Motor neuron (in vitro differentiated cells): Measurements from ENCODE around the gene C22orf31. TPM values are rescaled to one million over a fixed set of nuclear protein-coding genes. Genes with fewer than 3 reads are reported as not detected.

ENCODE experiments used
- ATAC-seq, 8 experiments: fragments of 200-7000 bp; cut with Tn5 transposase; replicated peaks in 6 of 8; 2 replicates each; pipeline ENCODE4 v1.8.0; 2021; ENCODE audit warnings: mild to moderate bottlenecking in 8 of 8, moderate library complexity in 8 of 8
- H3K27ac ChIP-seq, 2 donors: fragments of 250-450 bp; sonication (Bioruptor Pico); 2 replicates each; pipeline ENCODE4 v1.9.0; 2021; ENCODE audit warnings: antibody characterized with exemption in 2 of 2, mild to moderate bottlenecking in 2 of 2, moderate library complexity in 1 of 2
- H3K4me1 ChIP-seq, 2 donors: fragments of 250-450 bp; sonication (Bioruptor Pico); replicated peaks in 1 of 2; 2 replicates each; pipeline ENCODE4 v1.6.1; 2021; ENCODE audit warnings: antibody characterized with exemption in 2 of 2, mild to moderate bottlenecking in 2 of 2, moderate library complexity in 1 of 2
- H3K4me3 ChIP-seq, 5 donors: fragments of 250-450 bp; sonication (Bioruptor Pico); 2 replicates each; pipeline ENCODE4 v1.9.0; 2021; ENCODE audit warnings: antibody characterized with exemption in 5 of 5, mild to moderate bottlenecking in 5 of 5, moderate library complexity in 4 of 5
- WGBS, 10 experiments: fragments of 450-650 bp; shearing (Covaris generic); methylation state at CpG; one replicate each; pipeline ENCODE4 v1.0.0; 2022; 5-methylcytosine and 5-hydroxymethylcytosine counted together
- in situ Hi-C, 9 experiments: fragments of 400-800 bp; cut with MboI; loops; one replicate each; pipeline ENCODE4 v1.15.0; 2021; ENCODE audit warnings: low sequenced_read_pairs in 9 of 9, low pct_unique_long_range_greater_than_20kb in 2 of 9; ENCODE audit not compliant: unreplicated experiment in 9 of 9
- total RNA-seq, 8 experiments: library from RNA; unstranded; fragments of 300-600 nt; gene quantifications; 2 replicates each; pipeline versions ENCODE4 v1.2.3 to v1.2.4, GENCODE V29; 2022

Gene C22orf31
- total RNA-seq, 8 experiments from 2014 or later = 0.22 to 0.77 (median 0.34) TPM; not detected in 4

- peak in 1 of 8 experiments; percentile 78 for ATAC-seq
- peaks cover 0 to 13% of the 10 kb centered on the region in 2 donors for H3K4me1 ChIP-seq
Measured at GRCh38 chr22:29011240-29012100, 50.2 kb downstream of the C22orf31 start.

GRCh38 chr22:29009148-29009547 lies 52.5 kb downstream of the C22orf31 start:
- Histone ChIP-seq H3K4me1 (peaks cover 15 to 29% of the 10 kb centered on the region in 2 donors), H3K27ac (no peak overlapping the region), H3K4me3 (no peak overlapping the region)
- no peak for ATAC-seq
- 89 to 100% (median 95%) methylated on average over 2 to 5 of the region's 5 CpGs; no CpG with 5 or more reads in 1 of the 10 experiments for WGBS, 10 experiments
- in situ Hi-C loops = loop anchor here in 1 of 9 experiments (25.0 kb wide), 1 partner anchor 97 kb away; no protein-coding TSS in a partner anchor

More at GRCh38 chr22:29011240-29012100, 50.2 kb downstream of the C22orf31 start:
- 60 to 95% (median 76%) methylated on average over 4 to 14 of the region's 14 CpGs; no CpG with 5 or more reads in 1 of the 10 experiments for WGBS, 10 experiments
- Histone ChIP-seq H3K4me3 (no peak overlapping the region), H3K27ac (no peak overlapping the region)
- in situ Hi-C loops = loop anchor here in 1 of 9 experiments (25.0 kb wide), 1 partner anchor 99 kb away; no protein-coding TSS in a partner anchor

Other genes with a start within 250 kb of the C22orf31 start
- 10 to 100 TPM in 1 of 8 experiments, 1 to 10 TPM in 7; 3.0 to 11.3 (median 5.2) TPM for gene ZNRF3, start 178.3 kb downstream of the C22orf31 start, total RNA-seq
- gene KREMEN1, start 11.2 kb upstream of the C22orf31 start, total RNA-seq = 10 to 100 TPM in 3 of 8 experiments, 1 to 10 TPM in 5; 3.3 to 16.5 (median 6.4) TPM
- 10 to 100 TPM in 1 of 8 experiments, 1 to 10 TPM in 6, under 1 TPM in 1; 0.56 to 21.9 (median 6.7) TPM for gene EMID1, start 144.1 kb upstream of the C22orf31 start, total RNA-seq
- 10 to 100 TPM; 32.4 to 65.1 (median 42.0) TPM for gene RHBDD3, start 206.2 kb upstream of the C22orf31 start, total RNA-seq
- 100 to 1,000 TPM; 134 to 362 (median 188) TPM for gene EWSR1, start 206.4 kb upstream of the C22orf31 start, total RNA-seq
- 10 to 100 TPM in 1 of 8 experiments, 1 to 10 TPM in 5, under 1 TPM in 2; 0.55 to 14.1 (median 4.0) TPM for gene GAS2L1, start 244.8 kb upstream of the C22orf31 start, total RNA-seq